Activated CD8-positive, alpha-beta memory T cell treated with anti-CD3 and anti-CD28 coated beads, Interleukin-2, amount 50 U/mL, for 24 hours (primary cell): ENCODE data around the gene MED23.
A peak's percentile ranks its signal among the peaks of the same experiment; 100 is the strongest.

Experiments used
- DNase-seq: peaks from one replicate; pipeline ENCODE4 v3.0.0-alpha.2; 2020; ENCODE audit errors: extremely low read depth

The MED23 gene

DNA sequence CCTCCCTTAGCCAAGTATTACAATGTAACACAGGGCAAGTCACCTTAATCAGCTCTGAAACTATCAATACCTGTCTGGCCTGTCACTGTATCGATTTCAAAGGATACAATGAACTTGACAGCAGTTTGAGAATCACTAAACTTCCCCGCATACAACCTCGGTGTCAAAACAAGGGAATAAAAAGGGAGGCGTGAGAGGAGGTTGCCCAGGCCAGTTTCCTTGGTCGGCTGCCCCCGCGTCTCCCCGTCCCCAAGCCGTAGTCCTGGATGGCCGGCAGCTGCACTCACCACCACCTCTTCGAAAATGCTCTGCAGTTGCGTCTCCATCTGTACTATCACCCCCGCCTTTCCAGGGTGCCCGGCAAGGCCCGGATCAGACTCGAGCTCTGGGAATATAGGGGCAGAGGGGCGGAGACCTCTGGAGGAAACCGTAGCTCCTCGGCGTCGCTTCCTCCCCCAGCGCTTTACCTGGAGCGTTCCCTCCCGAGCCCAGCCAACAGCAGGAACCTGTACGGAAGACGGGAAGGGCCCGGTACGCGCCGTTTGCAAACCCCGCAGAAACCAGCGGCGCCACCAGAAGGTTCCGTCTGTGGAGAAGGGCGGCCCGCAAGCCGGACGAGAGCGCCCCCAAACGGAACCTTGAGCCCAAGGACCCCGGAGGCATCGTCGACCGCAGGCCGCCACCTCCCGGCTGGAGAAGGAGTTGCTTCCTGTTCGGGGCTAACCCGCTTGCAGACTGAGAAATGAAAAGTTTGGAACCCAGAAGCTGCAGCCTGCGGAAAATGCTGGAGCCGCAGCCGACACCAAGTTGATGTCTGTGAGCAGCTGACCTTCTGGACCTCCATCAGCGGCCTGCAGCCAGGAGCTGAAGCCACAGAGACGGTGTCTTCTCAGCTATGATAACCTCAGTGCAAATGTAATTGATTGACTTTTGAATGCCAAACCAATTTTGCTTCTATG lies at the start of gene MED23:
Gene MED23, minus strand, starts transcription at position 519 of the 959 bp plus-strand sequence. Its CDS starts 193 bp downstream, at position 326.
- DNase-seq, result peak; percentile 90

- DNase-seq, result no peak
Measured at GRCh38 chr6:131673184-131673583, 45.1 kb upstream of the MED23 start.

- DNase-seq, result no peak
Measured at GRCh38 chr6:131669891-131670290, 41.8 kb upstream of the MED23 start.

- no peak for DNase-seq
Measured at GRCh38 chr6:131663578-131664165, 35.6 kb upstream of the MED23 start.

DNA sequence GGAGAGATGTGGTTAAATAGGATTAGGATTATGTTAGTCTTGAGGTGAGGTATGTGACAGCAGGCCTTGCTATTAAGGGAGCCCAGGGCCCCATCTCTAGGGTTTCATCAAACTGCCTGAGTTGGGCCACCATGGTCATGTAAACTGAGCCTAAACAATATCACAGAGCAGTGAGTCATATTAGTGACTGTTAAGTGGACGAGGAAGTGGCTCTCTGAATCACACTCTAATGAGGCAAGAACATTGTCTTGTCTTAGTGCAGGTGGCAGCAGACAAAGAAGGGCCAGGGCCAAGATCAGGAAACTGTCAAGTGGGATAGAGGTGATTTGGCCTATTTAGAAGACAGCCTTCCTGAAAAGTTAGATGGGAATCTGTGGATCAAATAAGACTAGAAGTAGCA lies 32.2 kb upstream of the MED23 start:
- no peak for DNase-seq

DNA sequence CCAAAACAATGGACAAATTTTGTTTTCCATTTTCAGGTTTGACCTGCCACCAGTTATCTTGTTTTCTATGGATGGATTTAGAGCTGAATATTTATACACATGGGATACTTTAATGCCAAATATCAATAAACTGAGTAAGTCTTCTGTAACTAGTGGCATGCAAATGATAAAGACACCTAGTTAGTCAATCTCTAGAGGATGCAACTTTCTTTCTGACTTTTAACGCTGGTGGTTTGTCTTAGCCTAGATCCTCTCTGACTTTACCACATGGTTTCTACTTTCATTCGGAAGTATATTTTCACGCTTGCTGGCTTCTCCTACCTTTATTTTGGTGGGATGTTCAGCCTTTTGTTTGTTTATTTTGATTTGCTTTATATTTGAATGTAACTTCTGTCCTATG lies 30.2 kb upstream of the MED23 start:
- DNase-seq, result no peak

DNA sequence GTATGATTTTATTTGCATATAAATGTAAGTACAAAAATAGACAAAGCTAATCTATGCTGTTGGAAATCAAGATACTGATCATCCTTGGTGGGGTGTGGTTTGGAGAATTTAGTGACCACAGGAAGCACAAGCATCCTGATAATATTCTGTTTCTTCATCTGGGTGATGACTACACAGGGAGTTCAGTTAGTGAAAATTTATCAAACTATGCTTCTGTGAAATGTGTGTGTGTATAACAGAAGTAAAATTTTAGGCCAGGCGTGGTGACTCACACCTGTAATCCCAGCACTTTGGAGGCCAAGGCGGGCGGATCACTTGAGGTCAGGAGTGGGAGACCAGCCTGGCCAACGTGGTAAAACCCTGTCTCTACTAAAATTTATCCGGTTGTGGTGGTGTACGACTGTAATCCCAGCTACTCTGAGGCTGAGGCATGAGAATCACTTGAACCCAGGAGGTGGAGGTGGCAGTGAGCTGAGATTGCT lies 29.6 kb upstream of the MED23 start:
- no peak for DNase-seq

GRCh38 chr6:131657222-131657621 lies 29.2 kb upstream of the MED23 start:
- no peak for DNase-seq

DNA sequence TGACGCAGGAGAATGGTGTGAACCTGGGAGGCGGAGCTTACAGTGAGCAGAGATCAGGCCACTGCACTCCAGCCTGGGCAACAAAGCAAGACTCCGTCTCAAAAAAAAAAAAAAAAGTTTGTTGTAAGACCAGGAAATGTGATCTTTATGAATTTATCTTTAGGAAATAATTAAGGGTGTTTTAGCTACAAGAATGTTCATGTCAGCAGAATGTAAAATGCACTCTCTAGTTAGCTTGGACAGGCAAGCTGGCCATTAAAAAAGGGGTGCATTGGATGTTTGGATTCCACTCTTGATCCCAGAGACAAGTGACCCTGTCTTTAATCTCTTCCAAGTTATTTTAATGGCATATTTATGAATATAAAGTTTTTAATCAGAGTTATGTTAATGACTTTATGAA lies 28.6 kb upstream of the MED23 start:
- DNase-seq, result no peak

- DNase-seq, result no peak
Measured at GRCh38 chr6:131655951-131656350, 27.9 kb upstream of the MED23 start.

- DNase-seq, result no peak
Measured at GRCh38 chr6:131655387-131655786, 27.3 kb upstream of the MED23 start.

- DNase-seq, result no peak
Measured at GRCh38 chr6:131654326-131654725, 26.3 kb upstream of the MED23 start.

- DNase-seq, result no peak
Measured at GRCh38 chr6:131652472-131652871, 24.4 kb upstream of the MED23 start.

GRCh38 chr6:131651782-131652181 lies 23.7 kb upstream of the MED23 start:
- DNase-seq, result no peak

DNA sequence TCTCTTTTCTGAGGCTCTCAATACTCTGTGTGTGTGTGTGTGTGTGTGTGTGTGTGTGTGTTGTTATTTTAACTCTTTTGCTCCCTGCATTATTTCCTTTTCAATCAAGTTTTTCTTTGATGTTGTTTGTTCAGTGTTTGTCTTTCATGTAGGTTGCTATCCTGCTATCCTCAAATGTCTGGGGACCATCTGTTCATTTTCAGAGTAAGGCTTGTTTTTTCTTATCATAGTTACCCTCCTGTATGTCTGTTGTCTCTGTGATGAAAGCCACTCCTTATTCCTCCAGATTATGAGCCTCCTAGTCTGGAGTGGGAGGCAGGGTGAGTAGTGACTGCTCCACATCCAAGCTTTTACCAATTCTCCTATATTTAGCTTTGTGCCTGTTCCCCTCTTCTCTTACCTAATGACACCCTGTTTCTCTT lies 18.2 kb upstream of the MED23 start:
- DNase-seq, result no peak

DNA sequence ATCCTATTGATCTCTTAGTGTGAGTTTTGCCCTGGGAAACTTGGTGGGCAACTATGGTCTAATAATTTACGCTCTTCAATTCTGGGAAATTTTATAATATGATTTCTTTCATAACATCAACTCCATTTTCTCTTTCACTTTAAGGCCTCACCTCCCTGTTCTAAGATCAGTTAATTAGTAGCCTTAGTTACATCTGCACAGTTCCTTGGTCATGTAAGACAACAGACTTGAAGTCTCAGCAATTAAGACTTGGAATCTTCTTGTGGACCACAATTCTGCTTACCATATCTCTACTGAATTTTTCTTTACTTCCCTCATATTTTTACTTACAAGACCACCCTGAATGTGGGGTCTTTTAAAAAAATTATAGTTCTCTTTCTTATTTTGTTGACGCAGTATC lies 17.8 kb upstream of the MED23 start:
- no peak for DNase-seq

DNA sequence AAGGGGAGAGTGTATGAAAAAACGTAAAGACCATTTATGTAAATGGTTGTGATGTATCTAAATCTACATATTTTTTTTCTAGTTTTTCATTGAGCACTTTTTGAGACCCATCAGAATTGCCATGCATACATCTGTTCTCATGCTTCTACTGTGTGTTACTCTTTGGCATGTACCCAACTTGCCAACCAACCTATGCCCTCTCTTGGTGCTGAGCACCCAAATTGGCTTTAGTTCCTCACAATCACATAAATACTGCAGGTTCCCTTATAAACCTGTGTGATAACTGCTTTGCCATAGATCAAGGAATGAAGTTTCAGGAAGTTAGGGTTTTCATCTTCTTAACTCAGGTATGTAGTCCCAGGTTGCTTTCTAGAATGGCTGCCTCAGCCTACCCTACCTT lies 16.9 kb upstream of the MED23 start:
- no peak for DNase-seq

- no peak for DNase-seq
Measured at GRCh38 chr6:131643855-131644460, 15.9 kb upstream of the MED23 start.

DNA sequence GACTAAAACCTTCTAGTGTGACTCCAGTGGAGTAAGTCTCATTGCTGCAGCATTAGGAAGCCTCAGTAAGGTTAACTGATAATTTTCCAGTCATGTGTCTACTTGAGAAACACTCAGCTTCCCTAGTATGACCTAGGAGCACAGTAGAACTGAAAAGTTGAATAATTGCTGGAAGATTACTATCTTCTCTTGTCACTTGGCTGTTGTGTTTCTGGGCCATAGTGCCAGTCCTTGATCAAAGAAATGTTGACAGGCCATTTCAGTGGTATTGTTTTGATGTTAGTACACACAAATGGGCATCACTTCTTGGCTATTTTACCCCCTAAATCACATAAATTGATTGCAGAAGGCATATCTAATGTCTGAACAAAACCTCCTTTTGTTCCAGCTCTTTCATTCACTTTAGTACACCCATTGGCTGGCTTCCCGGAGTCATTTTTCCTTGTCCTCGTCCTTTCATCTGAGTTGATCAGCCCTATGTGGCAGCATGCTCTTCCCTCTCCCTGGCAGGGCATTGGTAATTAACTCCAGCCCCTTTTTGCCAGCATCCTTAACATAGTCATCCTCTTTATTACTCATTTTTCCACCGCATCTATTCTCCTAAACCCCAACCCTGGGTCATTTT lies 15.1 kb upstream of the MED23 start:
- DNase-seq, result no peak

DNA sequence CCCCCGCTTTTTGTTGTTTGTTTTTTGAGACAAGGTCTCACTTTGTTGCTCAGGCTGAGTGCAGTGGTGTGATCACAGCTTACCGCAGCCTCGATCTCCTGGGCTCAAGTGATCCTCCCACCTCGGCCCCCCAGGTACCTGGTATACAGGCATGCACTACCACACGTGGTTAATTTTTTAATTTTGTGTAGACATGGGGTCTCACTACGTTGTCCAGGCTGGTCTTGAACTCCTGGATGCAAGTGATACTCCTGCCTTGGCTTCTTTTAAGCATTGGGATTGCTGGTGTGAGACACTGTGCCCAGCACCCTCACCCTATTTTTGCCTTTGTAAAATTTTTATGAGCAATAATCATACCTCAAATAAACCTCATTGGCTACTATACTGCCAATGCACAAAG lies 14.5 kb upstream of the MED23 start:
- no peak for DNase-seq

DNA sequence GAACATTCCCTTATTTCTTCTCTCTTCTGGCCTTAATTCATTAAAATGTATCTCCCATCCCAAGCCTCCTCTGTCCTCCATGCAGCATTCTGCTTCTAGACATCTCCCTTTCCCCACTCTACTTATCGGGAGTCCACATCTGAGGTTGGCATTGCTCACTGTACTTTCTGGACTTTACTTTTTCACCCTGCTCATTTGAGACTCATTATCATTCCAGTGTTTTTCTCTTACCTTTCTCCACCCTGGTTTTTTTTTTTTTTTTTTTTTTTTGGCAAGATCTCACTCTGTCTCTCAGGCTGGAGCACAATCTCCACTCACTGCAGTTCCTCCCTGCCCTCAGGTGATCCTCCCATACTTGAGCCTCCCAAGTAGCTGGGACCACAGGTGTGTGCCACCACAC lies 13.5 kb upstream of the MED23 start:
- no peak for DNase-seq

DNA sequence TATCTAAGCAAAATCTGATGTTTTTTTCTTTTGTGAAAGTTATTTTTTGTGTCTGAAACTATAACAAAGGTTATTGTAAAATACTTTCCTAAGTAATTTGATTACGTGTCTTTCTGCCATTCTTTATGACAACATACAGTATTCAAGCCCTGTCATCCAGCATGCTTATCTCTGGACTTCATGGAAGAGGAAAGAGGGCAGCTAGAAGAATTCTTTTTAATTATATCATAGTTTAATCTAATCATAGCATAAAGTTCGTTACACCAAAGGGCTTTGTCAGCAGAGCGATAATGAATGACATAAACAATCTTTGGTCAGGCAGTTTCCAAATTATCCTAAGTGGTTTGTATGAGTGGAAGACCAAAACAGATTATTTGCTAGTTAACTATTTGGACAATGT lies 12.5 kb upstream of the MED23 start:
- no peak for DNase-seq
